K562 (cell line): ENCODE data around the gene MRPS10.

ENCODE experiments used
- CEBPB ChIP-seq: fragments of 450-650 bp; IDR thresholded peaks from 2 replicates; pipeline ENCODE4 v1.6.1; 2016; ENCODE audit warnings: missing genetic modification characterization, missing compliant biosample characterization
- CTCF ChIP-seq, 3 experiments: IDR thresholded peaks in 2 of 3; conservative IDR thresholded peaks in 1 of 3; 2 replicates each; pipeline ENCODE4 v1.5.1; 2011 to 2012; ENCODE audit warnings: low read length in 3 of 3, mild to moderate bottlenecking in 3 of 3, control low read depth in 2 of 3, improper control_type of control experiment in 1 of 3, inconsistent platforms in 1 of 3, low read depth in 1 of 3, mixed read lengths in 1 of 3, moderate library complexity in 1 of 3; ENCODE audit not compliant: insufficient read depth in 2 of 3
- EHMT2 ChIP-seq: fragments of 450-650 bp; IDR thresholded peaks from 2 replicates; pipeline ENCODE4 v1.6.1; 2018; ENCODE audit warnings: antibody characterized with exemption
- HDAC6 ChIP-seq: IDR thresholded peaks from 2 replicates; pipeline ENCODE4 v1.6.1; 2012; ENCODE audit warnings: low read depth, mild to moderate bottlenecking, control low read depth, inconsistent platforms, low read length, moderate library complexity
- KAT2B ChIP-seq: IDR thresholded peaks from one replicate; pipeline ENCODE4 v1.6.1; 2012; ENCODE audit warnings: low read depth, mild to moderate bottlenecking, control low read depth, inconsistent platforms, low read length, moderate library complexity
- KAT7 ChIP-seq: sonication (generic); formaldehyde crosslinking; IDR thresholded peaks from 2 replicates; pipeline ENCODE4 v1.8.0; 2022; ENCODE audit warnings: missing genetic modification reagents, mild to moderate bottlenecking, borderline replicate concordance
- NFATC3 ChIP-seq: fragments of 450-650 bp; IDR thresholded peaks from 2 replicates; pipeline ENCODE4 v1.6.1; 2017; ENCODE audit warnings: mild to moderate bottlenecking
- POLR2A ChIP-seq: fragments of 450-650 bp; conservative IDR thresholded peaks from 2 replicates; pipeline ENCODE4 v1.6.1; 2016
- ZNF134 ChIP-seq: fragments of 250-450 bp; sonication (Bioruptor Pico); conservative IDR thresholded peaks from 2 replicates; pipeline ENCODE4 v1.4.0; 2020
- ZNF274 ChIP-seq: IDR thresholded peaks from 2 replicates; pipeline ENCODE4 v1.6.1; 2011; ENCODE audit warnings: low read depth, mild to moderate bottlenecking, low read length, moderate library complexity, borderline replicate concordance
- ZNF354B ChIP-seq: fragments of 250-450 bp; sonication (Bioruptor Pico); IDR thresholded peaks from 2 replicates; pipeline ENCODE4 v1.4.0; 2020

- TF ChIP-seq KAT2B (no peak), CTCF (IDR thresholded peaks at IDR 0.05 in 2 of 3, conservative IDR thresholded peaks at IDR 0.05 in 1 of 3; ENCODE audit: insufficient read depth in 2 of 3, low read depth in 1 of 3, low read length in 3 of 3) (no peak), KAT7 (CRISPR knock-in tag) (no peak), ZNF134 (CRISPR knock-in tag) (no peak), POLR2A (no peak), NFATC3 (no peak), ZNF354B (no peak), HDAC6 (no peak), ZNF274 (no peak), EHMT2 (no peak), CEBPB (no peak)
Observed at GRCh38 chr6:42159431-42160024, 58.1 kb downstream of the MRPS10 start.
